PFSK-1 (cell line): ENCODE results near the gene MSANTD2.

ENCODE experiments used
- POLR2AphosphoS5 ChIP-seq: IDR thresholded peaks from 2 replicates; pipeline ENCODE4 v1.6.1; 2012; ENCODE audit warnings: low read depth, mild to moderate bottlenecking, control low read depth, low read length, moderate library complexity
- REST ChIP-seq, 2 experiments: IDR thresholded peaks; 2 replicates each; pipeline versions ENCODE4 v1.6.1 to v1.8.0; 2011 to 2012; ENCODE audit warnings: low read depth in 2 of 2, low read length in 2 of 2, control low read depth in 1 of 2, inconsistent platforms in 1 of 2, mild to moderate bottlenecking in 1 of 2, moderate library complexity in 1 of 2; ENCODE audit not compliant: insufficient read depth in 1 of 2
- SIN3A ChIP-seq: IDR thresholded peaks from 2 replicates; pipeline ENCODE4 v1.6.1; 2012; ENCODE audit warnings: mild to moderate bottlenecking, low read length, moderate library complexity, borderline replicate concordance; ENCODE audit not compliant: insufficient read depth
- TAF1 ChIP-seq: IDR thresholded peaks from 2 replicates; pipeline ENCODE4 v1.6.1; 2012; ENCODE audit warnings: low read length, control low read depth, borderline replicate concordance; ENCODE audit not compliant: insufficient read depth

DNA sequence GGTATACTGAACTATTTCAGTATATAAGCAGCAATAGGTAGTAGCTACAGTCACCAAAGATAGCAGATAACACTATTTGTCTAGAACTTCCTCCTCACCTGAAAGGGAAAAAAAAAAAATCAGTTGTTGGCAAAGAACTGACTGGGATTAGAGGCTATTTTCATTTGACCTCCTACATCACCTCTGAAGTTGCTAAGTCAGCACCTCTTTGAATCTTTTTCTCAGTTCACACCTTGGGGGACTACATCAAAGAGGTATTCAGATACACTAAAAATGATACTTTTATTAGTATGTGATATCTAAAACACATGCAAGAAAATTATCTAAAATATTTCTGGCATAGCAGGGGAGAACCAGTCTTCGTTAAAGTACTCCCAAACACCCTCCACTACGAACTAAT, 16.2 kb downstream of the MSANTD2 start:
- TF ChIP-seq POLR2AphosphoS5 (no peak), SIN3A (no peak), REST (IDR thresholded peaks at IDR 0.05; ENCODE audit: insufficient read depth in 1 of 2, low read depth in 2 of 2, low read length in 2 of 2) (no peak), TAF1 (no peak)
